Keratinocyte (primary cell): Measurements from ENCODE around the gene PSMB10. TPM values are rescaled to one million over a fixed set of nuclear protein-coding genes. Genes with fewer than 3 reads are reported as not detected.

Source experiments
- DNase-seq: peaks from one replicate; pipeline ENCODE4 v3.0.0-alpha.2; 2011; ENCODE audit warnings: low read depth, missing footprints, low spot score
- FAIRE-seq: peaks from 2 replicates; lab custom pipeline; 2011; peaks lifted over from hg19 to GRCh38; lab: Jason Lieb, UNC
- H2AFZ ChIP-seq: 2 replicates; pipeline ENCODE4 v1.6.0; 2012; ENCODE audit warnings: low read length, control low read depth, inconsistent platforms; ENCODE audit not compliant: control insufficient read depth
- H3K27ac ChIP-seq: 2 replicates; pipeline ENCODE4 v1.5.1; 2011; ENCODE audit warnings: low read length; ENCODE audit not compliant: control insufficient read depth, insufficient read depth
- H3K27me3 ChIP-seq: 3 replicates; pipeline ENCODE4 v1.6.0; 2011; ENCODE audit warnings: low read length; ENCODE audit not compliant: control insufficient read depth, insufficient read depth; ENCODE audit errors: extremely low read depth
- H3K36me3 ChIP-seq, 2 experiments: 2 replicates in 1 of 2; 3 replicates in 1 of 2; pipeline ENCODE4 v1.5.1; 2011; ENCODE audit warnings: low read length in 2 of 2, mild to moderate bottlenecking in 1 of 2; ENCODE audit not compliant: control insufficient read depth in 2 of 2, insufficient read depth in 2 of 2; ENCODE audit errors: extremely low read depth in 1 of 2
- H3K4me1 ChIP-seq: 3 replicates; pipeline ENCODE4 v1.5.1; 2011; ENCODE audit warnings: low read length; ENCODE audit not compliant: control insufficient read depth, insufficient read depth; ENCODE audit errors: extremely low read depth
- H3K4me2 ChIP-seq: 3 replicates; pipeline ENCODE4 v1.6.0; 2011; ENCODE audit warnings: low read depth, low read length; ENCODE audit not compliant: control insufficient read depth, insufficient read depth; ENCODE audit errors: extremely low read depth
- H3K4me3 ChIP-seq, 3 experiments: fragments of 200-600 bp in 1 of 3; sonication (generic) in 1 of 3; 2 replicates in 2 of 3; 3 replicates in 1 of 3; pipeline ENCODE4 v1.5.1; 2011 to 2016; ENCODE audit warnings: low read length in 3 of 3, mild to moderate bottlenecking in 3 of 3, control low read depth in 2 of 3, inconsistent platforms in 1 of 3, low read depth in 1 of 3, mixed read lengths in 1 of 3, mixed run types in 1 of 3, moderate library complexity in 1 of 3; ENCODE audit not compliant: control insufficient read depth in 2 of 3, insufficient read depth in 2 of 3; ENCODE audit errors: extremely low read depth in 1 of 3
- H3K79me2 ChIP-seq: 2 replicates; pipeline ENCODE4 v1.6.0; 2012; ENCODE audit warnings: low read length; ENCODE audit not compliant: control insufficient read depth, insufficient read depth
- H3K9ac ChIP-seq: 3 replicates; pipeline ENCODE4 v1.6.0; 2011; ENCODE audit warnings: low read length; ENCODE audit not compliant: control insufficient read depth, insufficient read depth; ENCODE audit errors: extremely low read depth
- H3K9me1 ChIP-seq: 3 replicates; pipeline ENCODE4 v1.6.0; 2011; ENCODE audit warnings: low read length; ENCODE audit not compliant: control insufficient read depth, insufficient read depth; ENCODE audit errors: extremely low read depth
- H3K9me3 ChIP-seq: 2 replicates; pipeline ENCODE4 v1.5.1; 2012; ENCODE audit warnings: low read depth, low read length; ENCODE audit not compliant: control insufficient read depth
- H4K20me1 ChIP-seq: 3 replicates; pipeline ENCODE4 v1.6.0; 2011; ENCODE audit warnings: low read length; ENCODE audit not compliant: control insufficient read depth, insufficient read depth; ENCODE audit errors: extremely low read depth
- EZH2 ChIP-seq: IDR thresholded peaks from one replicate; pipeline ENCODE4 v1.6.1; 2012; ENCODE audit warnings: inconsistent platforms, mild to moderate bottlenecking, low read length, moderate library complexity
- dilution Hi-C: fragments of 300-500 bp; cut with MboI; formaldehyde crosslinking; loops from one replicate; pipeline ENCODE4 v1.7.0; 2020; ENCODE audit warnings: low sequenced_read_pairs; ENCODE audit not compliant: extremely low pct_ligation_motif_present
- polyA plus RNA-seq, 5 experiments: library from polyadenylated mRNA; depleted of rRNA in 3 of 5; stranded (reverse) in 3 of 5; stranded (forward) in 1 of 5; unstranded in 1 of 5; fragments of >200 nt; gene quantifications; 1 replicate in 1 of 5; 2 replicates in 3 of 5; 3 replicates in 1 of 5; pipeline versions ENCODE4 v1.2.1 to v1.2.3, GENCODE V29; 2011 to 2012; ENCODE audit warnings: missing spikeins in 2 of 5, low read depth in 1 of 5, low replicate concordance in 1 of 5
- TF ChIP-seq, protein P1 (sequence below), 3 experiments: IDR thresholded peaks in 1 of 3; conservative IDR thresholded peaks in 1 of 3; optimal IDR thresholded peaks in 1 of 3; 2 replicates in 2 of 3; 3 replicates in 1 of 3; pipeline versions ENCODE3 to v1.5.1; 2011; ENCODE audit warnings: low read length in 3 of 3, mild to moderate bottlenecking in 3 of 3, moderate library complexity in 2 of 3, control low read depth in 1 of 3, inconsistent platforms in 1 of 3; ENCODE audit not compliant: insufficient read depth in 2 of 3; ENCODE audit errors: extremely low read depth in 1 of 3

PSMB10 gene
- polyA plus RNA-seq, 1 donor (not counting 4 experiments of a cell fraction or from before 2014, with no cell fraction given) = 11.1 TPM

DNA sequence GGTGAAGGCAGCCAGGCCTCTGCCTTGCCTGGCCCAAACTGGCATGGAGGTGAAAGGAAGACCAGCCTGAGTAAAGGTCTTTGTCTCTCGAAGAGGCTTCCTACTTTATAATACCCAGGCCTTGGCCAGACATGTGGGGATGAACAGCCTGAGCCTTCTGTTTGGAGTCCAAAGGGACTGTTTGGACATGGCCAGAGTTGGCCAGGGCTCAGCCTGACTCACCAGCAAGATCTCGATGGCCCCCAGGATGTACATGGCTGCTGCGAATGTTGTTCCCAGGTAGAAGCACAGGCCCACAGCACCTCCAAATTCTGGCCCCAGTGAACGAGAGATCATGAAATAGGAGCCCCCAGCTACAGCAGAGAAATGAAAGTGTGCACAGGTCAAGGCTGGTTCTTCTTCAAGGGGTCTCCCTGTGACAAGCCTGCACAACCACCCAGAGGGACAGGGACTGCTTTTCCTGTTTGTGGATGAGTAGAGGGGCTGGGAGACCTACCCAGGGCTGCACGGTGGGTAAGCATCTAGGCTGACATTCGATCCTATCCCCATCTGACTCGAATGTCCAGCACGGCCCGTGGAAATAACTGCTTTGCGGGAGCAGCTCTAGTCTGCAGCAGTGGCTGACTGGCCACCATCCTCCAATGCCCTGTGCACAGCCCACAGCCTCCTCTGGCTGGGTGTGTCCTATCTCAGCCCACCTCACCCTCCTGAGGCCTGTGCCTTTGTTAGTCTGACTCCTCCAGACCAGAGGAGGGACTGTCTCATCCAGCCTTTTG lies 18.0 kb upstream of the PSMB10 start:
- Histone ChIP-seq H3K9ac (no peak overlapping the region), H3K4me3 (no peak overlapping the region), H3K4me1 (peaks cover 4% of the 10 kb centered on the region), H3K27me3 (no peaks in the 10 kb centered on the region), H3K9me3 (no peaks in the 10 kb centered on the region), H4K20me1 (peaks cover 14% of the 10 kb centered on the region), H3K9me1 (peaks cover 2% of the 10 kb centered on the region), H3K79me2 (peaks cover 22% of the 10 kb centered on the region), H3K4me2 (no peak overlapping the region), H3K27ac (no peak overlapping the region), H3K36me3 (peaks cover 59 to 67% of the 10 kb centered on the region in 2 experiments), H2AFZ (no peak overlapping the region)
- no peak for TF ChIP-seq EZH2
- TF ChIP-seq, protein P1, sequence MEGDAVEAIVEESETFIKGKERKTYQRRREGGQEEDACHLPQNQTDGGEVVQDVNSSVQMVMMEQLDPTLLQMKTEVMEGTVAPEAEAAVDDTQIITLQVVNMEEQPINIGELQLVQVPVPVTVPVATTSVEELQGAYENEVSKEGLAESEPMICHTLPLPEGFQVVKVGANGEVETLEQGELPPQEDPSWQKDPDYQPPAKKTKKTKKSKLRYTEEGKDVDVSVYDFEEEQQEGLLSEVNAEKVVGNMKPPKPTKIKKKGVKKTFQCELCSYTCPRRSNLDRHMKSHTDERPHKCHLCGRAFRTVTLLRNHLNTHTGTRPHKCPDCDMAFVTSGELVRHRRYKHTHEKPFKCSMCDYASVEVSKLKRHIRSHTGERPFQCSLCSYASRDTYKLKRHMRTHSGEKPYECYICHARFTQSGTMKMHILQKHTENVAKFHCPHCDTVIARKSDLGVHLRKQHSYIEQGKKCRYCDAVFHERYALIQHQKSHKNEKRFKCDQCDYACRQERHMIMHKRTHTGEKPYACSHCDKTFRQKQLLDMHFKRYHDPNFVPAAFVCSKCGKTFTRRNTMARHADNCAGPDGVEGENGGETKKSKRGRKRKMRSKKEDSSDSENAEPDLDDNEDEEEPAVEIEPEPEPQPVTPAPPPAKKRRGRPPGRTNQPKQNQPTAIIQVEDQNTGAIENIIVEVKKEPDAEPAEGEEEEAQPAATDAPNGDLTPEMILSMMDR (optimal IDR thresholded peaks at IDR 0.05 in 1 of 3, IDR thresholded peaks at IDR 0.05 in 1 of 3, conservative IDR thresholded peaks at IDR 0.05 in 1 of 3; ENCODE audit: extremely low read depth in 1 of 3, insufficient read depth in 2 of 3, low read length in 3 of 3) = no peak
- no peak for FAIRE-seq
- DNase-seq = no peak
- dilution Hi-C loops = no loop called here

DNA sequence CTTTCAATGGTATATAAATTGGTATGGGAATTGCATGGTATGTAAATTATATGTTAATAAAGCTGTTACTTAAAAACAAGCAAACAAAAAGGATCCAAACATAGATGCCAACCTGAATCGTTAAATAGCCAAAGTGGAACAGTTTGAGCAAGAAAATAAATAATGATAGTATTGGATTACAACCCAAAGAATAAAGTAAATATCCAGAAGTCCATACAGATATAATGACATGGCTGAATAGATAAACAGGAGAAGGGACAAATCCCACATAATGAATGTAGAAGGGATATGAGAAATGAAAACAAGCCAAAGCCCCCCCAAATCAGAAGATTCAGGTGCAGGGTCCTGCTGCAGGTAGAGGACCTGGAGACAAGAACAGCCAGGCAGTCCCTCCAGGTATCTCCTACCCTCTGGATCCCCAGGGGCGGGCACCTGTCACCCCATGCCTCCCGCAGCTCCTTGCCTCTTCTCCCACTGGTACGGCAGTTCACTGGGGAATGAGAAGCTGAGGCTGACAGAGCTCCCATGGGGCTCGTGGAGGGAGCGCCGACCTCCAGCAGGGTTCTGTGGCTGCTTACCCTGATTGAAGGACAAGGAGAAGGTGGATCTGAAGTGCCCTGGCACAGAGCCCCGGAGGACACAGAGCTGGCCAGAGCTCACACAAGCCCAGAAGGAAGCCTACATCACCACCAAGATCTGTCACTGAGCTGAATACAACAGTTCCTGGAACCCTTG lies 17.2 kb upstream of the PSMB10 start:
- Histone ChIP-seq H4K20me1 (peaks cover 14% of the 10 kb centered on the region), H2AFZ (no peak overlapping the region), H3K36me3 (peaks cover 58 to 67% of the 10 kb centered on the region in 2 experiments), H3K27me3 (no peaks in the 10 kb centered on the region), H3K9me3 (no peaks in the 10 kb centered on the region), H3K9ac (no peak overlapping the region), H3K4me1 (no peaks in the 10 kb centered on the region), H3K4me3 (no peak overlapping the region), H3K4me2 (no peak overlapping the region), H3K27ac (no peak overlapping the region), H3K9me1 (no peaks in the 10 kb centered on the region), H3K79me2 (peaks cover 18% of the 10 kb centered on the region)
- TF ChIP-seq EZH2 = no peak
- TF ChIP-seq, protein P1 (optimal IDR thresholded peaks at IDR 0.05 in 1 of 3, IDR thresholded peaks at IDR 0.05 in 1 of 3, conservative IDR thresholded peaks at IDR 0.05 in 1 of 3; ENCODE audit: extremely low read depth in 1 of 3, insufficient read depth in 2 of 3, low read length in 3 of 3) = no peak
- FAIRE-seq (no peak), DNase-seq (no peak)
- dilution Hi-C loops = no loop called here
